Retinal pigment epithelial cell (primary cell): Measurements from ENCODE around the gene CDC42EP5.

Source experiments
- DNase-seq: peaks from one replicate; pipeline ENCODE4 v3.0.0-alpha.2; 2010; ENCODE audit warnings: low read depth
- H3K4me3 ChIP-seq: 2 replicates; pipeline ENCODE4 v1.5.1; 2011; ENCODE audit warnings: mild to moderate bottlenecking, low read length, control low read depth, moderate library complexity
- TF ChIP-seq, protein P1 (sequence below): conservative IDR thresholded peaks from 2 replicates; pipeline ENCODE4 v1.5.1; 2011; ENCODE audit warnings: low read depth, low read length, control low read depth, inconsistent platforms

Gene CDC42EP5

DNA sequence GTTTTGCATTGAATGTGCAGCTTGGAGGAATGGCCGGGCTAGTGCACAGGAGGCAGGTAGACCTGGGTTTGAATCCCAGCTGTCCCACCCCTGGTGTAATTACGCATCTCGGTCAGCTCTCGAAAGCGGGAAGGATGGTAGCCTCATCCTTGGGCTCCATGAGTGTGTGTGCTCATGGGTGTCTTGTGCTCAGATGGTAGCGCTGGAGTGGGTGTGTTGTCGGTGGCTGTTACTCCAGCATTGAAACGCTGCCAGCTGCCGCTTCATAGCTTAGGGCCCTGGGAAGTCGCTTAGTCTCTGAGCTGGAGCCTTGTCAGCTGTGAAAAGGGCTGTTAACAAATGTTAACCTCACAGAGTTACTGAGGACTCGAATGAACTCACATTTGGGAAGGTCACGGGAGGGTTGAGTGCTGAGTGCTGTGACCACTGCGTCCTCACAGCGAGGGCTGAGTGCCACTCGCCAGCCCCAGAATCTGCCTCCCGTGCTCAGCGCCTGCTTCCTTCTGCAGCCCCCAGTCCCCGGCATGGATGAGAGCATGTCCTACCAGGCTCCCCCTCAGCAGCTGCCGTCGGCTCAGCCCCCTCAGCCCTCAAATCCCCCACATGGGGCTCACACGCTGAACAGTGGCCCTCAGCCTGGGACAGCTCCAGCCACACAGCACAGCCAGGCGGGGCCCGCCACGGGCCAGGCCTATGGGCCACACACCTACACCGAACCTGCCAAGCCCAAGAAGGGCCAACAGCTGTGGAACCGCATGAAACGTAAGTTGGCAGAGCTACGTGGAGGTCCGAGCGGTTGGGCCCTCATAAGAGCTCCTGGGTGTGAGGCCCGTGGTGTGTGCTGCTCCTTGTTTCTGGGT is 18.9 kb downstream of the CDC42EP5 start:
- DNase-seq, result no peak
- no peak overlapping the region for H3K4me3 ChIP-seq
- TF ChIP-seq, protein P1, sequence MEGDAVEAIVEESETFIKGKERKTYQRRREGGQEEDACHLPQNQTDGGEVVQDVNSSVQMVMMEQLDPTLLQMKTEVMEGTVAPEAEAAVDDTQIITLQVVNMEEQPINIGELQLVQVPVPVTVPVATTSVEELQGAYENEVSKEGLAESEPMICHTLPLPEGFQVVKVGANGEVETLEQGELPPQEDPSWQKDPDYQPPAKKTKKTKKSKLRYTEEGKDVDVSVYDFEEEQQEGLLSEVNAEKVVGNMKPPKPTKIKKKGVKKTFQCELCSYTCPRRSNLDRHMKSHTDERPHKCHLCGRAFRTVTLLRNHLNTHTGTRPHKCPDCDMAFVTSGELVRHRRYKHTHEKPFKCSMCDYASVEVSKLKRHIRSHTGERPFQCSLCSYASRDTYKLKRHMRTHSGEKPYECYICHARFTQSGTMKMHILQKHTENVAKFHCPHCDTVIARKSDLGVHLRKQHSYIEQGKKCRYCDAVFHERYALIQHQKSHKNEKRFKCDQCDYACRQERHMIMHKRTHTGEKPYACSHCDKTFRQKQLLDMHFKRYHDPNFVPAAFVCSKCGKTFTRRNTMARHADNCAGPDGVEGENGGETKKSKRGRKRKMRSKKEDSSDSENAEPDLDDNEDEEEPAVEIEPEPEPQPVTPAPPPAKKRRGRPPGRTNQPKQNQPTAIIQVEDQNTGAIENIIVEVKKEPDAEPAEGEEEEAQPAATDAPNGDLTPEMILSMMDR, result no peak

DNA sequence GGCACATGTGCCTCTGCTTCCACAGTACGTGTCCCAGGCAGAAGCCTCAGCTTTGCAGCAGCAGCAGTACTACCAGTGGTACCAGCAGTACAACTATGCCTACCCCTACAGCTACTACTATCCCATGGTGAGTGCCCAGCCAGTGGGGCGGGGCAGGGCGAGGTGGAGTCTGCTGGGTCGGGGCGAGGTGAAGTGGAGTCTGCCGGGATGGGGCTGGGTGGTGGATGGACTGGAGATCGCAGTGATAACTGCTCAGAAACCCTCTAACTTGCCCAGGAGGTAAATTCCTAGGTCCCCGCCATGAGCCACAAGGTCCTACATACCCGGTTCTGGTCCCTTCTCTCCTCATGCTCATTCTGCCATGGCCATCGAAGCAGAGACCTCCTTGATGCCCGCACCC is 20.5 kb downstream of the CDC42EP5 start:
- H3K4me3 ChIP-seq, result no peak overlapping the region
- TF ChIP-seq, protein P1, result no peak
- no peak for DNase-seq

DNA sequence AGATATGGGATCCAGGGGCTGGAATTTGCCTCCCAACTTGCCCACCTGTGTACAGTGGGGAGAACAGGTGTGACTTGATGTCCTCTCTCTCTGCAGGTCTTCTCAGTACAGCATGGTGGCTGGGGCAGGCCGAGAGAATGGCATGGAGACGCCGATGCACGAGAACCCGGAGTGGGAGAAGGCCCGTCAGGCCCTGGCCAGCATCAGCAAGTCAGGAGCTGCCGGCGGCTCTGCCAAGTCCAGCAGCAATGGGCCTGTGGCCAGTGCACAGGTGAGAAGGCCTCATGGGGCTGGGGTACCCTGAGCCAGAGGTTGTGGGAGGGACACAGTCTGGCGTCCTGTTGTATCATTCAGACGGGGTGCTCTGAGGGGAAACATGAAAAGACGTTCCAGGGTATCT is 21.1 kb downstream of the CDC42EP5 start:
- TF ChIP-seq, protein P1, result no peak
- no peak overlapping the region for H3K4me3 ChIP-seq
- DNase-seq, result no peak

DNA sequence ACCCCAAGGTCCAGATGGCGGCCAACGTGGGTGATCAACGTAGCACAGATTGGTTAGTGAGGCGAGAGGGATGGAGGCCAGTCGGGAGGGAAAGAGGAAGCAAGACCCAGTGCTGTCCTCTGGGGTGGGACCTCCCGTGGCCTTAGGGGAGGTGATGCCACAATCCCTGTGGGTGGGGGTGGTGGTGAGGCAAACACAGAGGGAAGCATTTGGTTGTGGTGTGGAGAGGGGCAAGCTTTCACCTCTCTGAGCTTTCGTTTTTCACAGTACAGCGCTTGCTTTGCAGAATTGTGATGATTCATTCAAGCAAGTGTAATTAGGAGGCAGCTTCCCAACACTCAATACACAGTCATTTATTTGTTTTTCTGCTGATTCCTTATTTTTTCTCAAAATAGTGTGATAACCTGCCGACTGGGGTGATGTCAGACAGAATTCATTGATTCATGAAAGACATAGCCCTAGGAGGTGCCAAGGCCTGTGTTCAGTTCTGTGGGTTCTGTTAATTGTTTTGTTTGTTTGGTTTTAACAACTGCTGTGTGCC is 21.7 kb downstream of the CDC42EP5 start:
- TF ChIP-seq, protein P1, result no peak
- no peak for DNase-seq
- H3K4me3 ChIP-seq, result no peak overlapping the region

DNA sequence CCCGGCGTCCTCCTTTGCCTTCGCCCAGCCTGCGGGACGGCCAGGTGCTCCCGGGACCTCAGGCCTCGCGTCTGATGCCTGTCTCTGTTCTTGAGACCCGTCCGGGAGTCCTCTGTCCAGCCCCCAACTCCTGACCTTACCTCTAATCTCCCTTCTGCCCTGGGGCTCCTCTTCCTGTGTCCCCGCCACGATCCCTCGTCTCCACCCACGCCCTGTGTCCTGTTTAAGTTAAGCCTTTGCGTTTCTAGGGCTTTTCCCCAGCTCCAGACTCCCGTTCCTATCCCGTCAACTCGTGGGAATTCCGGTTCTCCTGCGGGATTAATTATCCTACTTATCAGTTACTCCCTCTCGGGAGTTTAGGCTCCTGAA is 23.4 kb downstream of the CDC42EP5 start:
- TF ChIP-seq, protein P1, result no peak
- peak overlapping the region; percentile 93 for H3K4me3 ChIP-seq
- no peak for DNase-seq

DNA sequence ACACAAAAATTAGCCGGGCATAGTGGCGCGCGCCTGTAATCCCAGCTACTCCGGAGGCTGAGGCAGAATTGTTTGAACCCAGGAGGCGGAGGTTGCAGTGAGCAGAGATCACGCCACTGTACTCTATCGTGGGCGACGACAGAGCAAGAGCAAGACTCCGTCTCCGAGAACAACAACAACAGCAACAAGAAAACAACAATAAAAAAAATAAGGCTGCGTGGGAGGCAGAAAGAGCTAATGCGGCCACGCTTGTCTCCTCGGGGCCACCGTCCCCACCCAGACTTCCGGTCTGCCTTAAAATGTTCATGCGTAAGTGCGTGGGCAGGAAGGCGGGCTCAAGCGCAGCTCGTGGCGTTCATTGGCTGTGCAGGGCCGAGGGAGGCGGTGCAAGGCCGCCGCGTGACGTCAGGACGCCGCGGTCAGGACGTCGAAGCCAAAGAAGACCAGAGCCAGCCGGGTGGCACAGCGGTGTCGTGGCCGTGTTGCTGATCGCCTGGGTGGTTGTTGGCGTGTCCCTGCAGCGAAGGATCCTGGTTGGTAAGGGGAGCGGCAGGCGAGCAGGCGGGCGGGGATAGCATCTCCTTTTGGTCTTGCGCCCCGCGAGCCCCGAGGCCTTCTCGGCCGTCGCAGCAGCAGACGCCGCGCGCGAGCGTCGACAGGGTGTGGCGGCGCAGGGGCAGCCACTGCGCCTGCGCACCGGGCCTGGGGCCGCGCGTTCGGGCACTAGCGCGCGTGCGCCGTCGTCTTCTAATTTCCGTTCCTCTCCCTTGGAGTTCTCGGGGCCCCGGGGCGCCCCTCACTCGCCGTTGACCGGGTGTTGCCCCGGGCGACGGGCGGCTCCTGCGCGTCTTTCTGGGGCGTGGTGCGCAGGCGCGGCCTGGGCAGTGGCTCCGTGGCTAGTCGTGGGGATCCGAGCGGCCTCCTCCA is 24.1 kb downstream of the CDC42EP5 start, which contains the start of gene LENG8:
Gene LENG8, plus strand, starts transcription at position 426 of the 927 bp plus-strand sequence. CDS start 2,146 bp downstream, outside the sequence.
- TF ChIP-seq, protein P1, result no peak
- DNase-seq, result peak; percentile 90
- H3K4me3 ChIP-seq, result peak within 1 kb of the TSS; percentile 93
